CD14-positive monocyte (primary cell): ENCODE results near the gene BACH2. TPM values are rescaled to one million over a fixed set of nuclear protein-coding genes. Genes with fewer than 3 reads are reported as not detected.

Source experiments
- DNase-seq, 3 donors: peaks; one replicate each; pipeline ENCODE4 v3.0.0-alpha.2; 2011 to 2022
- H2AFZ ChIP-seq: 2 replicates; pipeline ENCODE4 v1.6.0; 2012; ENCODE audit warnings: mild to moderate bottlenecking, low read depth, low read length, inconsistent platforms; ENCODE audit not compliant: insufficient read depth, poor library complexity, severe bottlenecking
- H3K27ac ChIP-seq, 2 donors: 1 replicate in 1 of 2; 2 replicates in 1 of 2; pipeline ENCODE4 v1.5.1; 2012 to 2013; ENCODE audit warnings: low read length in 2 of 2, control low read depth in 1 of 2, inconsistent platforms in 1 of 2, low read depth in 1 of 2, mild to moderate bottlenecking in 1 of 2
- H3K27me3 ChIP-seq, 2 donors: one replicate each; pipeline versions ENCODE4 v1.6.0 to v1.6.1; 2011 to 2013; ENCODE audit warnings: low read length in 2 of 2; ENCODE audit not compliant: control insufficient read depth in 2 of 2, insufficient read depth in 2 of 2
- H3K36me3 ChIP-seq, 2 donors: replicated peaks in 1 of 2; 1 replicate in 1 of 2; 2 replicates in 1 of 2; pipeline versions ENCODE4 v1.5.1 to v1.6.1; 2012 to 2013; ENCODE audit warnings: low read length in 2 of 2, control low read depth in 1 of 2, inconsistent platforms in 1 of 2, mild to moderate bottlenecking in 1 of 2; ENCODE audit not compliant: insufficient read depth in 2 of 2, control insufficient read depth in 1 of 2
- H3K4me1 ChIP-seq, 2 donors: 1 replicate in 1 of 2; 2 replicates in 1 of 2; pipeline versions ENCODE4 v1.5.1 to v1.6.1; 2012 to 2013; ENCODE audit warnings: low read length in 2 of 2, control low read depth in 1 of 2, inconsistent platforms in 1 of 2, mild to moderate bottlenecking in 1 of 2, moderate library complexity in 1 of 2; ENCODE audit not compliant: insufficient read depth in 2 of 2, control insufficient read depth in 1 of 2
- H3K4me2 ChIP-seq: replicated peaks from 2 replicates; pipeline ENCODE3; 2012; ENCODE audit warnings: low read length, moderate library complexity, mild to moderate bottlenecking; ENCODE audit not compliant: poor library complexity, severe bottlenecking; ENCODE audit errors: extremely low read depth
- H3K4me3 ChIP-seq, 3 experiments: fragments of 200-600 bp in 1 of 3; sonication (generic) in 1 of 3; replicated peaks in 1 of 3; 1 replicate in 2 of 3; 2 replicates in 1 of 3; pipeline ENCODE4 v1.5.1; 2011 to 2013; ENCODE audit warnings: low read length in 3 of 3, mild to moderate bottlenecking in 3 of 3, control low read depth in 2 of 3, low read depth in 2 of 3, inconsistent platforms in 1 of 3, moderate library complexity in 1 of 3
- H3K79me2 ChIP-seq: 2 replicates; pipeline ENCODE4 v1.6.0; 2012; ENCODE audit warnings: mild to moderate bottlenecking, control low read depth, inconsistent platforms, low read length, moderate library complexity; ENCODE audit not compliant: insufficient read depth
- H3K9ac ChIP-seq: 2 replicates; pipeline ENCODE4 v1.6.0; 2017; ENCODE audit warnings: low read length, mild to moderate bottlenecking; ENCODE audit not compliant: insufficient read depth, poor library complexity, severe bottlenecking
- H3K9me3 ChIP-seq, 2 donors: replicated peaks in 1 of 2; 1 replicate in 1 of 2; 2 replicates in 1 of 2; pipeline versions ENCODE4 v1.5.1 to v1.6.1; 2012 to 2013; ENCODE audit warnings: low read length in 2 of 2, control low read depth in 1 of 2; ENCODE audit not compliant: control insufficient read depth in 1 of 2, insufficient read depth in 1 of 2
- H4K20me1 ChIP-seq: 2 replicates; pipeline ENCODE4 v1.6.0; 2012; ENCODE audit warnings: mild to moderate bottlenecking, low read length, control low read depth, moderate library complexity; ENCODE audit not compliant: insufficient read depth
- H3K27ac Mint-ChIP-seq, 7 donors: one replicate each; pipeline ENCODE4 v1.8.0; 2020; ENCODE audit warnings: mild to moderate bottlenecking in 7 of 7, mixed read lengths in 7 of 7, moderate library complexity in 6 of 7, inconsistent platforms in 2 of 7
- H3K27me3 Mint-ChIP-seq, 3 donors: one replicate each; pipeline ENCODE4 v1.8.0; 2021 to 2022; ENCODE audit warnings: low read depth in 3 of 3, mild to moderate bottlenecking in 3 of 3, mixed read lengths in 3 of 3, moderate library complexity in 3 of 3, inconsistent platforms in 1 of 3
- H3K36me3 Mint-ChIP-seq, 2 donors: one replicate each; pipeline ENCODE4 v1.8.0; 2020; ENCODE audit warnings: mixed read lengths in 2 of 2, inconsistent platforms in 1 of 2, mild to moderate bottlenecking in 1 of 2
- H3K4me1 Mint-ChIP-seq: one replicate; pipeline ENCODE4 v1.8.0; 2020; ENCODE audit warnings: mild to moderate bottlenecking, mixed read lengths
- H3K4me3 Mint-ChIP-seq, 2 donors: one replicate each; pipeline ENCODE4 v1.8.0; 2020; ENCODE audit warnings: mild to moderate bottlenecking in 2 of 2, mixed read lengths in 2 of 2, moderate library complexity in 1 of 2
- H3K9me3 Mint-ChIP-seq, 7 donors: one replicate each; pipeline ENCODE4 v1.8.0; 2020 to 2022; ENCODE audit warnings: mixed read lengths in 7 of 7, mild to moderate bottlenecking in 6 of 7, moderate library complexity in 6 of 7, inconsistent platforms in 2 of 7
- WGBS: methylation state at CpG from one replicate; pipeline ENCODE4 v1.1.5; 2013; ENCODE audit warnings: missing lambda C conversion rate; ENCODE audit not compliant: insufficient coverage; 5-methylcytosine and 5-hydroxymethylcytosine counted together
- intact Hi-C, 2 donors: fragments of 100-400 bp; cut with micrococcal nuclease; formaldehyde crosslinking; loops; one replicate each; pipeline versions ENCODE4 v1.15.0 to v1.15.1; 2023
- polyA plus RNA-seq, 3 donors: library from polyadenylated mRNA; depleted of rRNA in 1 of 3; unstranded in 2 of 3; stranded (reverse) in 1 of 3; fragments of 300-500 nt in 2 of 3; fragments of >200 nt in 1 of 3; fragmentation: Illumina TruSeq in 2 of 3; gene quantifications; 1 replicate in 2 of 3; 2 replicates in 1 of 3; pipeline ENCODE4 v1.2.3, GENCODE V29; 2012 to 2021
- TF ChIP-seq, protein P1 (sequence below): fragments of 200-600 bp; IDR thresholded peaks from one replicate; pipeline ENCODE4 v1.8.0; 2022; ENCODE audit warnings: antibody characterized with exemption, mild to moderate bottlenecking

Gene BACH2
- polyA plus RNA-seq, 3 donors: 0.04 to 0.09 (median 0.05) TPM

- WGBS: no CpG with 5 or more reads among the region's 3 CpGs
- Histone ChIP-seq H4K20me1 (no peaks in the 10 kb centered on the region), H3K27ac (no peak overlapping the region), H2AFZ (no peak overlapping the region), H3K9ac (no peak overlapping the region), H3K9me3 (no peaks in the 10 kb centered on the region), H3K4me1 (peaks cover 32 to 38% of the 10 kb centered on the region in 2 donors), H3K36me3 (no peaks in the 10 kb centered on the region), H3K4me3 (no peak overlapping the region), H3K79me2 (no peaks in the 10 kb centered on the region), H3K4me2 (no peak overlapping the region), H3K27me3 (no peaks in the 10 kb centered on the region)
- H3K4me3 Mint-ChIP-seq: no peak overlapping the region
- peaks cover 41% of the 10 kb centered on the region for H3K4me1 Mint-ChIP-seq
- intact Hi-C loops: no loop called here
- H3K27me3 Mint-ChIP-seq: no peaks in the 10 kb centered on the region
- TF ChIP-seq, protein P1, sequence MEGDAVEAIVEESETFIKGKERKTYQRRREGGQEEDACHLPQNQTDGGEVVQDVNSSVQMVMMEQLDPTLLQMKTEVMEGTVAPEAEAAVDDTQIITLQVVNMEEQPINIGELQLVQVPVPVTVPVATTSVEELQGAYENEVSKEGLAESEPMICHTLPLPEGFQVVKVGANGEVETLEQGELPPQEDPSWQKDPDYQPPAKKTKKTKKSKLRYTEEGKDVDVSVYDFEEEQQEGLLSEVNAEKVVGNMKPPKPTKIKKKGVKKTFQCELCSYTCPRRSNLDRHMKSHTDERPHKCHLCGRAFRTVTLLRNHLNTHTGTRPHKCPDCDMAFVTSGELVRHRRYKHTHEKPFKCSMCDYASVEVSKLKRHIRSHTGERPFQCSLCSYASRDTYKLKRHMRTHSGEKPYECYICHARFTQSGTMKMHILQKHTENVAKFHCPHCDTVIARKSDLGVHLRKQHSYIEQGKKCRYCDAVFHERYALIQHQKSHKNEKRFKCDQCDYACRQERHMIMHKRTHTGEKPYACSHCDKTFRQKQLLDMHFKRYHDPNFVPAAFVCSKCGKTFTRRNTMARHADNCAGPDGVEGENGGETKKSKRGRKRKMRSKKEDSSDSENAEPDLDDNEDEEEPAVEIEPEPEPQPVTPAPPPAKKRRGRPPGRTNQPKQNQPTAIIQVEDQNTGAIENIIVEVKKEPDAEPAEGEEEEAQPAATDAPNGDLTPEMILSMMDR: no peak
- DNase-seq: no peak
- H3K36me3 Mint-ChIP-seq: no peaks in the 10 kb centered on the region
- no peak overlapping the region for H3K27ac Mint-ChIP-seq
- no peaks in the 10 kb centered on the region for H3K9me3 Mint-ChIP-seq
Measured at GRCh38 chr6:90183587-90184333, 112.9 kb downstream of the BACH2 start.

DNA sequence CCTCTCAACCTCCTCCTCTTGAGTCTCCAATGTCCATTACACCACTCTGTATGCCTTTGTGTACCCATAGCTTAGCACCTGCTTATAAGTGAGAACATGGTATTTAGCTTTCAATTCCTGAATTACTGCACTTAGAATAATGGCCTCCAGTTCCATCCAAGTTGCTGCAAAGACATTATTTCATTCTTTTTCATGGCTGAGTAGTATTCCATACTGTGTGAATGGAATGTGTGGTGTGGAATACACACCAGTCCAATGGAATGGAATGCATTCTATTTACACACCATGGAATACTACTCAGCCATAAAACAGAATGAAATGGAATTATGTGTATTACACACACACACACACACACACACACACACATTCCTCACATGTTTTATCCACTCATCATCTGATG is 116.1 kb downstream of the BACH2 start:
- H3K4me1 ChIP-seq: peaks cover 39 to 42% of the 10 kb centered on the region in 2 donors
- Mint-ChIP-seq H3K9me3 (no peaks in the 10 kb centered on the region), H3K36me3 (no peaks in the 10 kb centered on the region), H3K4me1 (peaks cover 50% of the 10 kb centered on the region), H3K27ac (no peak overlapping the region), H3K27me3 (peaks cover 0 to 1% (median 1%) of the 10 kb centered on the region in 3 donors), H3K4me3 (no peak overlapping the region)
- H2AFZ ChIP-seq: no peak overlapping the region
- H3K36me3 ChIP-seq: no peaks in the 10 kb centered on the region
- no peak overlapping the region for H3K4me3 ChIP-seq
- DNase-seq: no peak
- TF ChIP-seq, protein P1: no peak
- no peaks in the 10 kb centered on the region for H3K79me2 ChIP-seq
- H3K27ac ChIP-seq: no peak overlapping the region
- no peaks in the 10 kb centered on the region for H3K27me3 ChIP-seq
- H3K9ac ChIP-seq: no peak overlapping the region
- no peak overlapping the region for H3K4me2 ChIP-seq
- intact Hi-C loops: no loop called here
- no peaks in the 10 kb centered on the region for H3K9me3 ChIP-seq
- no peaks in the 10 kb centered on the region for H4K20me1 ChIP-seq
